ENCODE data around the gene SPHKAP.
"Not testable (repeated sequence)": the region's sequence is repeated elsewhere in the genome, so short reads cannot be mapped to it uniquely, and the experiment has no call there.

SPHKAP gene

GRCh38 chr2:228079194-228079593 is 102.3 kb downstream of the SPHKAP start:
- TF ChIP-seq CTCF (IDR thresholded peaks at IDR 0.05; ENCODE audit: low read depth, low read length): no peak
- no peak for DNase-seq (ENCODE audit: extremely low read depth, low read depth)

- not testable (repeated sequence) for DNase-seq (ENCODE audit: extremely low read depth, low read depth)
Measured at GRCh38 chr2:228076695-228077094, 104.8 kb downstream of the SPHKAP start.

GRCh38 chr2:228072669-228073068 is 108.8 kb downstream of the SPHKAP start:
- no peak for DNase-seq (ENCODE audit: extremely low read depth, low read depth)
- no peak for TF ChIP-seq CTCF (IDR thresholded peaks at IDR 0.05; ENCODE audit: low read depth, low read length)

GRCh38 chr2:228067309-228067708 is 114.2 kb downstream of the SPHKAP start:
- no peak for TF ChIP-seq CTCF (IDR thresholded peaks at IDR 0.05; ENCODE audit: low read depth, low read length)
- no peak for DNase-seq (ENCODE audit: extremely low read depth, low read depth)

- no peak for DNase-seq (ENCODE audit: extremely low read depth, low read depth)
- no peak for TF ChIP-seq CTCF (IDR thresholded peaks at IDR 0.05; ENCODE audit: low read depth, low read length)
Measured at GRCh38 chr2:228066126-228066798, 115.2 kb downstream of the SPHKAP start.

GRCh38 chr2:228065686-228066085 is 115.8 kb downstream of the SPHKAP start:
- TF ChIP-seq CTCF (IDR thresholded peaks at IDR 0.05; ENCODE audit: low read depth, low read length): no peak
- DNase-seq (ENCODE audit: extremely low read depth, low read depth): no peak

GRCh38 chr2:228064796-228065315 is 116.6 kb downstream of the SPHKAP start:
- no peak for DNase-seq (ENCODE audit: extremely low read depth, low read depth)
- no peak for TF ChIP-seq CTCF (IDR thresholded peaks at IDR 0.05; ENCODE audit: low read depth, low read length)

- TF ChIP-seq CTCF (IDR thresholded peaks at IDR 0.05; ENCODE audit: low read depth, low read length): no peak
- DNase-seq (ENCODE audit: extremely low read depth, low read depth): no peak
Measured at GRCh38 chr2:228064024-228064423, 117.5 kb downstream of the SPHKAP start.

All from AG09319 (cell line).